ENCODE results near the gene THBS4. TPM values are rescaled to one million over a fixed set of nuclear protein-coding genes. Genes with fewer than 3 reads are reported as not detected.

THBS4 gene
- total RNA-seq, 1 experiment from 2014 or later: 11.8 TPM

DNA sequence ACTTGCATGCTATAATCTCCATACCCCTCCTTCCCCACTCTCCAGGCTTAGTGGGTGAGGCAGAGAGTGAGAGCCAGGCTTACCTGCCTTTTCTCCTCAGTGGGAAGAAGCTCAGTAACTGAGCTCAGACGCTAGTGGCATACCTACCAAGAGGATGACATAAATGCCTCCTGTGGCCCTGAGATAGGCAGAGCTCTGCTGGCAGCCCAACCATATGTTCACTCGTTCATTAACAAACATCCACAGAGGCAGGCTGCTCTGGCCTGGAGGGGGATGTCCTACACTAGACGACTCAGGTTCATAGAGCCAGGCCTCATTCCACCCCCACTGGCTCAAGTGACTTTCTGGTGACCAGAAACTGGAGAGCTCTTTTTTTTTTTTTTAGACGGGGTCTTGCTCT is 81.3 kb downstream of the THBS4 start:
- POLR2A ChIA-PET: interaction anchor here (0.7 kb wide), 1 partner anchor 427 kb away, joined by 4 read pairs; the partner anchor contains the start of gene CMYA5
- H3K9me3 Mint-ChIP-seq: peaks cover 30% of the 10 kb centered on the region
- TF ChIP-seq, protein P1, sequence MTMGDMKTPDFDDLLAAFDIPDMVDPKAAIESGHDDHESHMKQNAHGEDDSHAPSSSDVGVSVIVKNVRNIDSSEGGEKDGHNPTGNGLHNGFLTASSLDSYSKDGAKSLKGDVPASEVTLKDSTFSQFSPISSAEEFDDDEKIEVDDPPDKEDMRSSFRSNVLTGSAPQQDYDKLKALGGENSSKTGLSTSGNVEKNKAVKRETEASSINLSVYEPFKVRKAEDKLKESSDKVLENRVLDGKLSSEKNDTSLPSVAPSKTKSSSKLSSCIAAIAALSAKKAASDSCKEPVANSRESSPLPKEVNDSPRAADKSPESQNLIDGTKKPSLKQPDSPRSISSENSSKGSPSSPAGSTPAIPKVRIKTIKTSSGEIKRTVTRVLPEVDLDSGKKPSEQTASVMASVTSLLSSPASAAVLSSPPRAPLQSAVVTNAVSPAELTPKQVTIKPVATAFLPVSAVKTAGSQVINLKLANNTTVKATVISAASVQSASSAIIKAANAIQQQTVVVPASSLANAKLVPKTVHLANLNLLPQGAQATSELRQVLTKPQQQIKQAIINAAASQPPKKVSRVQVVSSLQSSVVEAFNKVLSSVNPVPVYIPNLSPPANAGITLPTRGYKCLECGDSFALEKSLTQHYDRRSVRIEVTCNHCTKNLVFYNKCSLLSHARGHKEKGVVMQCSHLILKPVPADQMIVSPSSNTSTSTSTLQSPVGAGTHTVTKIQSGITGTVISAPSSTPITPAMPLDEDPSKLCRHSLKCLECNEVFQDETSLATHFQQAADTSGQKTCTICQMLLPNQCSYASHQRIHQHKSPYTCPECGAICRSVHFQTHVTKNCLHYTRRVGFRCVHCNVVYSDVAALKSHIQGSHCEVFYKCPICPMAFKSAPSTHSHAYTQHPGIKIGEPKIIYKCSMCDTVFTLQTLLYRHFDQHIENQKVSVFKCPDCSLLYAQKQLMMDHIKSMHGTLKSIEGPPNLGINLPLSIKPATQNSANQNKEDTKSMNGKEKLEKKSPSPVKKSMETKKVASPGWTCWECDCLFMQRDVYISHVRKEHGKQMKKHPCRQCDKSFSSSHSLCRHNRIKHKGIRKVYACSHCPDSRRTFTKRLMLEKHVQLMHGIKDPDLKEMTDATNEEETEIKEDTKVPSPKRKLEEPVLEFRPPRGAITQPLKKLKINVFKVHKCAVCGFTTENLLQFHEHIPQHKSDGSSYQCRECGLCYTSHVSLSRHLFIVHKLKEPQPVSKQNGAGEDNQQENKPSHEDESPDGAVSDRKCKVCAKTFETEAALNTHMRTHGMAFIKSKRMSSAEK (CRISPR knock-in tag; IDR thresholded peaks at IDR 0.05; ENCODE audit: borderline replicate concordance): no peak
- TF ChIP-seq TCF7 (CRISPR knock-in tag; IDR thresholded peaks at IDR 0.05; ENCODE audit: low read depth) (no peak), ZNF232 (CRISPR knock-in tag; IDR thresholded peaks at IDR 0.05) (no peak), ELF4 (CRISPR knock-in tag; IDR thresholded peaks at IDR 0.05; ENCODE audit: low read depth) (no peak)
- H3K4me3 Mint-ChIP-seq: no peak overlapping the region
- CTCF ChIA-PET: interaction anchor here (1.0 kb wide), 1 partner anchor 19 kb away, joined by 3 read pairs; no protein-coding TSS in a partner anchor
- H3K27me3 Mint-ChIP-seq (ENCODE audit: low read depth): no peaks in the 10 kb centered on the region; the same call in 1 of the 2 replicates
- peaks cover 29% of the 10 kb centered on the region for H3K36me3 Mint-ChIP-seq
- DNase-seq (ENCODE audit: low spot score): no peak
- peaks cover 17% of the 10 kb centered on the region for H3K4me1 Mint-ChIP-seq
- ATAC-seq: no peak
- peak overlapping the region; percentile 10; the same call in 1 of the 2 replicates for H3K27ac Mint-ChIP-seq

DNA sequence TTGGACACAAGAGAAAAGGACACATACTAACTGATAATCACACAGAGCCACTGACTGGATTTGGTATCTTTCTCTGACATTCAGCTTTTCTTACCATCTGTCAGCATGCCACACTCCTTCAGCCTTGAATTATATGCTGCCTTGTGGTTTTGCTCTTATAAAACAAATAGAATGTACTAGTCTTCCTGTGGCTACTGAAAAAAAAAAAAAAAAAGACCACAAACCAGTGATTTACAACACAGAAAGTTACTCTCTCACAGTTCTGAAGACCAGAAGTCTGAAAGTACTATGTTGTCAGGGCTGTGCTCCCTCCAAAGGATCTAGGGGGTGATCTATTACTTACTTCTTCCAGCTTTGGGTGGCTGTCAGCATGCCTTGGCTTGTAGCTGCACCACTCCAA is 82.3 kb downstream of the THBS4 start:
- H3K4me1 Mint-ChIP-seq: peaks cover 7% of the 10 kb centered on the region
- TF ChIP-seq, protein P2, sequence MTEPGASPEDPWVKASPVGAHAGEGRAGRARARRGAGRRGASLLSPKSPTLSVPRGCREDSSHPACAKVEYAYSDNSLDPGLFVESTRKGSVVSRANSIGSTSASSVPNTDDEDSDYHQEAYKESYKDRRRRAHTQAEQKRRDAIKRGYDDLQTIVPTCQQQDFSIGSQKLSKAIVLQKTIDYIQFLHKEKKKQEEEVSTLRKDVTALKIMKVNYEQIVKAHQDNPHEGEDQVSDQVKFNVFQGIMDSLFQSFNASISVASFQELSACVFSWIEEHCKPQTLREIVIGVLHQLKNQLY (CRISPR knock-in tag; IDR thresholded peaks at IDR 0.05): no peak
- TF ChIP-seq ETV6 (CRISPR knock-in tag; IDR thresholded peaks at IDR 0.05): no peak
- TF ChIP-seq, protein P3, sequence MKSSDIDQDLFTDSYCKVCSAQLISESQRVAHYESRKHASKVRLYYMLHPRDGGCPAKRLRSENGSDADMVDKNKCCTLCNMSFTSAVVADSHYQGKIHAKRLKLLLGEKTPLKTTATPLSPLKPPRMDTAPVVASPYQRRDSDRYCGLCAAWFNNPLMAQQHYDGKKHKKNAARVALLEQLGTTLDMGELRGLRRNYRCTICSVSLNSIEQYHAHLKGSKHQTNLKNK (CRISPR knock-in tag; IDR thresholded peaks at IDR 0.05): no peak
- no peak overlapping the region for H3K27ac Mint-ChIP-seq
- POLR2A ChIA-PET: no interaction called here
- DNase-seq (ENCODE audit: low spot score): no peak
- H3K27me3 Mint-ChIP-seq (ENCODE audit: low read depth): no peaks in the 10 kb centered on the region; the same call in 1 of the 2 replicates
- H3K9me3 Mint-ChIP-seq: peaks cover 30% of the 10 kb centered on the region
- CTCF ChIA-PET: interaction anchor here (1.3 kb wide), 1 partner anchor 8 kb away, joined by 4 read pairs; no protein-coding TSS in a partner anchor
- H3K36me3 Mint-ChIP-seq: peaks cover 29% of the 10 kb centered on the region
- H3K4me3 Mint-ChIP-seq: no peak overlapping the region
- no peak for ATAC-seq

DNA sequence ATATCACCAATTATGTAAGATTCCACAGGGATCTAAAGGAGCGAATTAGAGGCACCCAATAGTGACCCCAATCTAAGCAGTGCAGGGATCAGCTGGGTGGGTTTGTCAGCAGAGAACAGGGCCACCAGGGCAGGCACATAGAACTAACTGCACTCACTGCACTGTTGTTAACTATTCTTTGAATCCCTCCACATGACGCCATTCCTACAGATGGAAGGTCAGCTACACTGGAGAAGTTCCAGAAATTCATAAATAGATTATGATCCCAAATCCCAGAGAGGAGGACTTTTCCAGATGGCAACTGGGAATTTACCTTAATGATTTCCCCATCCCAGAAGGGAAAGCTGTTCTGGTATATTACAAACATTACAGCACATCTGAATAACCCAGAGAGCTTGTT is 84.2 kb downstream of the THBS4 start:
- H3K27me3 Mint-ChIP-seq (ENCODE audit: low read depth): no peaks in the 10 kb centered on the region
- peaks cover 18% of the 10 kb centered on the region for H3K9me3 Mint-ChIP-seq
- H3K4me1 Mint-ChIP-seq: peaks cover 6% of the 10 kb centered on the region
- ATAC-seq (no peak), DNase-seq (ENCODE audit: low spot score) (no peak)
- POLR2A ChIA-PET: no interaction called here
- CTCF ChIA-PET: no interaction called here
- TF ChIP-seq GTF2I (CRISPR knock-in tag; conservative IDR thresholded peaks at IDR 0.05) (no peak), SP1 (CRISPR knock-in tag; conservative IDR thresholded peaks at IDR 0.05) (no peak), ZNF423 (CRISPR knock-in tag; IDR thresholded peaks at IDR 0.05) (no peak), ZNF138 (CRISPR knock-in tag; conservative IDR thresholded peaks at IDR 0.05) (no peak), FOXJ3 (CRISPR knock-in tag; IDR thresholded peaks at IDR 0.05; ENCODE audit: borderline replicate concordance) (no peak), ZBTB21 (CRISPR knock-in tag; IDR thresholded peaks at IDR 0.05; ENCODE audit: borderline replicate concordance) (no peak), JUN (CRISPR knock-in tag; IDR thresholded peaks at IDR 0.05) (no peak), ESRRA (CRISPR knock-in tag; IDR thresholded peaks at IDR 0.05; ENCODE audit: borderline replicate concordance) (no peak)
- no peak overlapping the region for H3K27ac Mint-ChIP-seq
- H3K4me3 Mint-ChIP-seq: no peak overlapping the region
- H3K36me3 Mint-ChIP-seq: peaks cover 16% of the 10 kb centered on the region

DNA sequence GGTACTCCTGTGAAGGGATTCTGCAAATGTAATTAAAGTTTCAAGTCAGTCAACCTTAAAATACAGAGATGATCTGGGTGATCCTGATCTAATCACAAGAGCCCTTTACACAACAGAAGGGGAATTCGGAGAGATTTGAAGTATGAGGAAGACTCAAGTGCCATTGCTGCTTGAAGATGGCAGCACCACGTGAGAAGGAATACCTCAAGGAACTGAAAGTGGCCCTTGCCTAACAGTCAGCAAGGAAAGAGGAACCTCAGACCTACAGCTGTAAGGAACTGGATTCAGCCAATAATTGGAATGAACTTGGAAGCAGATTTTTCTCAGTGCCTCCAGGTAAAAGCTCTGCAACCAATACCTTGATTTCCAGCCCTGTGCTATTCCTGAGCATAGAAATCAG is 87.4 kb downstream of the THBS4 start:
- DNase-seq (ENCODE audit: low spot score): no peak
- ChIA-PET POLR2A (no interaction called here), CTCF (no interaction called here)
- peaks cover 22% of the 10 kb centered on the region for H3K36me3 Mint-ChIP-seq
- H3K4me1 Mint-ChIP-seq: peaks cover 8% of the 10 kb centered on the region
- no peak overlapping the region for H3K27ac Mint-ChIP-seq
- H3K9me3 Mint-ChIP-seq: peaks cover 24% of the 10 kb centered on the region
- no peak overlapping the region for H3K4me3 Mint-ChIP-seq
- no peak for ATAC-seq
- no peaks in the 10 kb centered on the region for H3K27me3 Mint-ChIP-seq (ENCODE audit: low read depth)
- TF ChIP-seq, protein P1 (CRISPR knock-in tag; IDR thresholded peaks at IDR 0.05; ENCODE audit: borderline replicate concordance): no peak
- TF ChIP-seq SMAD4 (CRISPR knock-in tag; IDR thresholded peaks at IDR 0.05): no peak
- TF ChIP-seq, protein P4, sequence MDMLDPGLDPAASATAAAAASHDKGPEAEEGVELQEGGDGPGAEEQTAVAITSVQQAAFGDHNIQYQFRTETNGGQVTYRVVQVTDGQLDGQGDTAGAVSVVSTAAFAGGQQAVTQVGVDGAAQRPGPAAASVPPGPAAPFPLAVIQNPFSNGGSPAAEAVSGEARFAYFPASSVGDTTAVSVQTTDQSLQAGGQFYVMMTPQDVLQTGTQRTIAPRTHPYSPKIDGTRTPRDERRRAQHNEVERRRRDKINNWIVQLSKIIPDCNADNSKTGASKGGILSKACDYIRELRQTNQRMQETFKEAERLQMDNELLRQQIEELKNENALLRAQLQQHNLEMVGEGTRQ (CRISPR knock-in tag; IDR thresholded peaks at IDR 0.05): no peak
- TF ChIP-seq IRF2 (CRISPR knock-in tag; IDR thresholded peaks at IDR 0.05; ENCODE audit: borderline replicate concordance, low read depth): no peak
- no peak for TF ChIP-seq TP53 (CRISPR knock-in tag; IDR thresholded peaks at IDR 0.05)
